HepG2 (cell line): Measurements from ENCODE around the gene MFSD2B. TPM values are rescaled to one million over a fixed set of nuclear protein-coding genes. Genes with fewer than 3 reads are reported as not detected.

ENCODE experiments used
- GABPA ChIP-seq, 2 experiments: IDR thresholded peaks; 2 replicates each; pipeline ENCODE4 v1.6.1; 2011 to 2016; ENCODE audit warnings: low read depth in 2 of 2, low read length in 1 of 2, missing biosample characterization in 1 of 2, missing genetic modification characterization in 1 of 2
- KMT2A ChIP-seq: sonication (generic); formaldehyde crosslinking; IDR thresholded peaks from 2 replicates; pipeline ENCODE4 v1.4.0; 2020; ENCODE audit warnings: missing genetic modification reagents
- MAFK ChIP-seq, 2 experiments: IDR thresholded peaks in 1 of 2; conservative IDR thresholded peaks in 1 of 2; 2 replicates each; pipeline ENCODE4 v1.6.1; 2011; ENCODE audit warnings: improper control_type of control experiment in 2 of 2, low read length in 2 of 2
- MYNN ChIP-seq: sonication (generic); formaldehyde crosslinking; IDR thresholded peaks from 2 replicates; pipeline ENCODE4 v1.4.0; 2020; ENCODE audit warnings: mild to moderate bottlenecking, low read depth, missing genetic modification reagents
- NFE2 ChIP-seq: sonication (generic); formaldehyde crosslinking; IDR thresholded peaks from 2 replicates; pipeline ENCODE4 v1.4.0; 2020; ENCODE audit warnings: missing genetic modification reagents
- POLR2AphosphoS5 ChIP-seq: IDR thresholded peaks from 2 replicates; pipeline ENCODE4 v1.6.1; 2012; ENCODE audit warnings: low read depth, low read length
- PTBP1 ChIP-seq: fragments of 200-400 bp; formaldehyde crosslinking; IDR thresholded peaks from 2 replicates; pipeline ENCODE4 v1.6.1; 2018; ENCODE audit warnings: low read length, low read depth; ENCODE audit not compliant: poor library complexity, severe bottlenecking
- RARA ChIP-seq: IDR thresholded peaks from 2 replicates; pipeline ENCODE4 v1.6.1; 2016; ENCODE audit warnings: missing genetic modification reagents, missing compliant biosample characterization
- RFX5 ChIP-seq: IDR thresholded peaks from 2 replicates; pipeline ENCODE4 v1.6.1; 2011; ENCODE audit warnings: low read depth, low read length, improper control_type of control experiment
- TCF7L2 ChIP-seq: IDR thresholded peaks from 2 replicates; pipeline ENCODE4 v1.6.1; 2011; ENCODE audit warnings: mild to moderate bottlenecking, low read depth, low read length, moderate library complexity
- ZNF337 ChIP-seq: sonication (generic); formaldehyde crosslinking; IDR thresholded peaks from 2 replicates; pipeline ENCODE4 v1.5.1; 2020; ENCODE audit warnings: missing genetic modification reagents, low read depth, mild to moderate bottlenecking, borderline replicate concordance
- ZNF33A ChIP-seq: sonication (generic); formaldehyde crosslinking; IDR thresholded peaks from 2 replicates; pipeline ENCODE4 v1.5.1; 2020; ENCODE audit warnings: missing genetic modification reagents, mild to moderate bottlenecking, moderate library complexity, borderline replicate concordance
- ZNF431 ChIP-seq: sonication (generic); formaldehyde crosslinking; IDR thresholded peaks from 2 replicates; pipeline ENCODE4 v1.9.0; 2022; ENCODE audit warnings: missing genetic modification reagents, low read depth, mild to moderate bottlenecking, borderline replicate concordance
- polyA plus RNA-seq, 8 experiments: library from polyadenylated mRNA; depleted of rRNA in 3 of 8; stranded (reverse) in 7 of 8; unstranded in 1 of 8; fragments of >200 nt; fragmentation: Illumina TruSeq in 4 of 8; extraction: Trizol in 4 of 8; gene quantifications; 2 replicates each; pipeline versions ENCODE4 v1.2.1 to v1.2.3, GENCODE V29; 2011 to 2016; ENCODE audit warnings: low read depth in 4 of 8, missing spikeins in 1 of 8, mixed read lengths in 1 of 8; ENCODE audit not compliant: insufficient read depth in 1 of 8
- total RNA-seq, 5 experiments: library from RNA; depleted of rRNA; stranded (reverse); fragments of >200 nt; fragmentation: Illumina TruSeq; extraction: Trizol; gene quantifications; 2 replicates each; pipeline ENCODE4 v1.2.3, GENCODE V29; 2016; ENCODE audit warnings: low read depth in 1 of 5
- TF ChIP-seq, protein P1 (sequence below): sonication (generic); formaldehyde crosslinking; IDR thresholded peaks from 2 replicates; pipeline ENCODE4 v1.4.0; 2020; ENCODE audit warnings: missing genetic modification reagents
- TF ChIP-seq, protein P2 (sequence below): sonication (generic); formaldehyde crosslinking; conservative IDR thresholded peaks from 2 replicates; pipeline ENCODE4 v1.8.0; 2022; ENCODE audit warnings: low read depth, missing genetic modification reagents
- TF ChIP-seq, protein P3 (sequence below): sonication (generic); formaldehyde crosslinking; IDR thresholded peaks from 2 replicates; pipeline ENCODE4 v1.4.0; 2020; ENCODE audit warnings: missing genetic modification reagents
- TF ChIP-seq, protein P4 (sequence below): sonication (generic); formaldehyde crosslinking; IDR thresholded peaks from 2 replicates; pipeline ENCODE4 v1.4.0; 2020; ENCODE audit warnings: mild to moderate bottlenecking, missing genetic modification reagents

The MFSD2B gene
- total and polyA plus RNA-seq, 2 of the 13 experiments (the other 11 are each of a cell fraction or from before 2014, with no cell fraction given) = 0.21 to 0.93 TPM

DNA sequence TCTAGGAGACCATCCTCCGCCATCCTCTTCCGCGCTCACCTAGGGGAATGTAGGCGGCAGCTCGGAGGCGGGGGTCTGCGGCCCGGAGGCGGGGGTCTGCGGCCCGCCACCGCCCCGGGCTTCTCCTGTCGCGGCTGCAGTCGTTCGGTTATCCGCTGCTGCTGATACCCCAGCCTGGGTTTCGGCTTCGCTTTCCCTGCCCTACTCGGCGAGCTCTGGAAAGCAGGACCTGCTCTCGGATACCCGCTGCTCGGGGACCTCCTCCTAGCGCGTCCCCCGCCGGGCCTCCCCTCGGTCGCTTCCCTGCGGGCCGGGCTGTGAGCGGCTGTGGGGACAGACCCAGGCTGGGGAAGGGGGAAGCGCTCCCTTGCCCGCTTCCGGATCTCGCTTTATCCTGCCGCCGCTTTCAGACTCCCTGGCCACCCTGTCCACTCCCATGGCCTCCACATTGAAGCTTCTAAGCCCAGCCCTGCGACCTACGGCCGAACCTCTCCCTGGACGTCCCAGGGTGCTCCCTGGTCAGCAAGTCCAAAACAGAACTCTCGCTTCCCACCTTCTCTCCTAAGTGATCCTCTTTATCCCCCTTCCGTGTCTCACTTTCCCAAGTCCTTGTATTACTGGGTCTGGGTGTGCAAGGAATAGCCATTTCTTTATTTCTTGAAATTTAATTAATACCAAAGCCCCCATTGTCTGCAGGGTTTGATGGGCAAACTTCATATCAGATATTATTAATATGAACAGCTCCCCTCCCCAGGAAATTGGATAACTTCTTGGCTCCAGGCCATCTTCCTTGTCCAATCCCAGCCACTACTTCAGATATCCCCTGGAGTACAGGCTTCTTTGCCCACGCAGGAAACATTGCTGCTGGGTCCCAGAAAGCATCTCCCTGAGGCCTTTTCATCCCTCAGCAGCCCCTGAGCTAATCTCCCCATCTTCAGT, 40.4 kb downstream of the MFSD2B start (continued):
- no peak for TF ChIP-seq ZNF33A (CRISPR knock-in tag)
- TF ChIP-seq PTBP1 = no peak
- no peak for TF ChIP-seq TCF7L2
- no peak for TF ChIP-seq ZNF431
- TF ChIP-seq MAFK (conservative IDR thresholded peaks at IDR 0.05 in 1 of 2, IDR thresholded peaks at IDR 0.05 in 1 of 2; ENCODE audit: low read length in 2 of 2) = no peak
- peak; percentile 18; the same call in 1 of the 2 replicates for TF ChIP-seq RARA (CRISPR knock-in tag)
- TF ChIP-seq ZNF337 (CRISPR knock-in tag) = no peak
- peak; percentile 36; the same call in 1 of the 2 replicates for TF ChIP-seq KMT2A (CRISPR knock-in tag)
- no peak for TF ChIP-seq NFE2
- TF ChIP-seq RFX5 = no peak
- TF ChIP-seq POLR2AphosphoS5 = no peak
- TF ChIP-seq, protein P1, sequence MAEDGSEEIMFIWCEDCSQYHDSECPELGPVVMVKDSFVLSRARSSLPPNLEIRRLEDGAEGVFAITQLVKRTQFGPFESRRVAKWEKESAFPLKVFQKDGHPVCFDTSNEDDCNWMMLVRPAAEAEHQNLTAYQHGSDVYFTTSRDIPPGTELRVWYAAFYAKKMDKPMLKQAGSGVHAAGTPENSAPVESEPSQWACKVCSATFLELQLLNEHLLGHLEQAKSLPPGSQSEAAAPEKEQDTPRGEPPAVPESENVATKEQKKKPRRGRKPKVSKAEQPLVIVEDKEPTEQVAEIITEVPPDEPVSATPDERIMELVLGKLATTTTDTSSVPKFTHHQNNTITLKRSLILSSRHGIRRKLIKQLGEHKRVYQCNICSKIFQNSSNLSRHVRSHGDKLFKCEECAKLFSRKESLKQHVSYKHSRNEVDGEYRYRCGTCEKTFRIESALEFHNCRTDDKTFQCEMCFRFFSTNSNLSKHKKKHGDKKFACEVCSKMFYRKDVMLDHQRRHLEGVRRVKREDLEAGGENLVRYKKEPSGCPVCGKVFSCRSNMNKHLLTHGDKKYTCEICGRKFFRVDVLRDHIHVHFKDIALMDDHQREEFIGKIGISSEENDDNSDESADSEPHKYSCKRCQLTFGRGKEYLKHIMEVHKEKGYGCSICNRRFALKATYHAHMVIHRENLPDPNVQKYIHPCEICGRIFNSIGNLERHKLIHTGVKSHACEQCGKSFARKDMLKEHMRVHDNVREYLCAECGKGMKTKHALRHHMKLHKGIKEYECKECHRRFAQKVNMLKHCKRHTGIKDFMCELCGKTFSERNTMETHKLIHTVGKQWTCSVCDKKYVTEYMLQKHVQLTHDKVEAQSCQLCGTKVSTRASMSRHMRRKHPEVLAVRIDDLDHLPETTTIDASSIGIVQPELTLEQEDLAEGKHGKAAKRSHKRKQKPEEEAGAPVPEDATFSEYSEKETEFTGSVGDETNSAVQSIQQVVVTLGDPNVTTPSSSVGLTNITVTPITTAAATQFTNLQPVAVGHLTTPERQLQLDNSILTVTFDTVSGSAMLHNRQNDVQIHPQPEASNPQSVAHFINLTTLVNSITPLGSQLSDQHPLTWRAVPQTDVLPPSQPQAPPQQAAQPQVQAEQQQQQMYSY (CRISPR knock-in tag) = 0 out of 2 replicates have a peak, but pooled peaks have one; percentile 24
- TF ChIP-seq GABPA (IDR thresholded peaks at IDR 0.05; ENCODE audit: low read depth, low read length) = no peak
- peak; percentile 34 for TF ChIP-seq GABPA (CRISPR knock-in tag; IDR thresholded peaks at IDR 0.05; ENCODE audit: low read depth)
- TF ChIP-seq, protein P2, sequence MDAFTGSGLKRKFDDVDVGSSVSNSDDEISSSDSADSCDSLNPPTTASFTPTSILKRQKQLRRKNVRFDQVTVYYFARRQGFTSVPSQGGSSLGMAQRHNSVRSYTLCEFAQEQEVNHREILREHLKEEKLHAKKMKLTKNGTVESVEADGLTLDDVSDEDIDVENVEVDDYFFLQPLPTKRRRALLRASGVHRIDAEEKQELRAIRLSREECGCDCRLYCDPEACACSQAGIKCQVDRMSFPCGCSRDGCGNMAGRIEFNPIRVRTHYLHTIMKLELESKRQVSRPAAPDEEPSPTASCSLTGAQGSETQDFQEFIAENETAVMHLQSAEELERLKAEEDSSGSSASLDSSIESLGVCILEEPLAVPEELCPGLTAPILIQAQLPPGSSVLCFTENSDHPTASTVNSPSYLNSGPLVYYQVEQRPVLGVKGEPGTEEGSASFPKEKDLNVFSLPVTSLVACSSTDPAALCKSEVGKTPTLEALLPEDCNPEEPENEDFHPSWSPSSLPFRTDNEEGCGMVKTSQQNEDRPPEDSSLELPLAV (CRISPR knock-in tag) = no peak
- TF ChIP-seq, protein P3, sequence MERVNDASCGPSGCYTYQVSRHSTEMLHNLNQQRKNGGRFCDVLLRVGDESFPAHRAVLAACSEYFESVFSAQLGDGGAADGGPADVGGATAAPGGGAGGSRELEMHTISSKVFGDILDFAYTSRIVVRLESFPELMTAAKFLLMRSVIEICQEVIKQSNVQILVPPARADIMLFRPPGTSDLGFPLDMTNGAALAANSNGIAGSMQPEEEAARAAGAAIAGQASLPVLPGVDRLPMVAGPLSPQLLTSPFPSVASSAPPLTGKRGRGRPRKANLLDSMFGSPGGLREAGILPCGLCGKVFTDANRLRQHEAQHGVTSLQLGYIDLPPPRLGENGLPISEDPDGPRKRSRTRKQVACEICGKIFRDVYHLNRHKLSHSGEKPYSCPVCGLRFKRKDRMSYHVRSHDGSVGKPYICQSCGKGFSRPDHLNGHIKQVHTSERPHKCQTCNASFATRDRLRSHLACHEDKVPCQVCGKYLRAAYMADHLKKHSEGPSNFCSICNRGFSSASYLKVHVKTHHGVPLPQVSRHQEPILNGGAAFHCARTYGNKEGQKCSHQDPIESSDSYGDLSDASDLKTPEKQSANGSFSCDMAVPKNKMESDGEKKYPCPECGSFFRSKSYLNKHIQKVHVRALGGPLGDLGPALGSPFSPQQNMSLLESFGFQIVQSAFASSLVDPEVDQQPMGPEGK = 0 out of 2 replicates have a peak, but pooled peaks have one; percentile 35
- TF ChIP-seq, protein P4, sequence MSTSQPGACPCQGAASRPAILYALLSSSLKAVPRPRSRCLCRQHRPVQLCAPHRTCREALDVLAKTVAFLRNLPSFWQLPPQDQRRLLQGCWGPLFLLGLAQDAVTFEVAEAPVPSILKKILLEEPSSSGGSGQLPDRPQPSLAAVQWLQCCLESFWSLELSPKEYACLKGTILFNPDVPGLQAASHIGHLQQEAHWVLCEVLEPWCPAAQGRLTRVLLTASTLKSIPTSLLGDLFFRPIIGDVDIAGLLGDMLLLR (CRISPR knock-in tag) = peak; percentile 43; the same call in 1 of the 2 replicates
- no peak for TF ChIP-seq MYNN
